GM12878 (cell line): ENCODE measurements around the gene CAMTA2. TPM values are rescaled to one million over a fixed set of nuclear protein-coding genes. Genes with fewer than 3 reads are reported as not detected.

Experiments
- IKZF2 ChIP-seq, 2 experiments: fragments of 450-650 bp; IDR thresholded peaks; 2 replicates each; pipeline ENCODE4 v1.6.1; 2017; ENCODE audit warnings: mild to moderate bottlenecking in 2 of 2, moderate library complexity in 2 of 2
- JUND ChIP-seq: IDR thresholded peaks from 2 replicates; pipeline ENCODE4 v1.6.1; 2012; ENCODE audit warnings: low read depth, mild to moderate bottlenecking, low read length, improper control_type of control experiment, moderate library complexity
- KAT2A ChIP-seq: conservative IDR thresholded peaks from 2 replicates; pipeline ENCODE4 v1.6.1; 2011; ENCODE audit warnings: low read depth, low read length; ENCODE audit not compliant: control insufficient read depth
- NFYA ChIP-seq: IDR thresholded peaks from 2 replicates; pipeline ENCODE4 v1.6.1; 2011; ENCODE audit warnings: low read depth, mild to moderate bottlenecking, low read length, improper control_type of control experiment, borderline replicate concordance
- NR2C2 ChIP-seq: IDR thresholded peaks from 2 replicates; pipeline ENCODE4 v1.6.1; 2011; ENCODE audit warnings: borderline replicate concordance, low read depth; ENCODE audit not compliant: control insufficient read depth, insufficient read length
- NR2F1 ChIP-seq: fragments of 450-650 bp; conservative IDR thresholded peaks from 2 replicates; pipeline ENCODE4 v1.6.1; 2017; ENCODE audit warnings: mild to moderate bottlenecking
- RAD21 ChIP-seq: IDR thresholded peaks from 2 replicates; pipeline ENCODE4 v1.6.1; 2011; ENCODE audit warnings: mild to moderate bottlenecking, low read depth, low read length, moderate library complexity; ENCODE audit not compliant: insufficient read depth
- RAD51 ChIP-seq: fragments of 450-650 bp; IDR thresholded peaks from 2 replicates; pipeline ENCODE4 v1.6.1; 2016; ENCODE audit warnings: moderate library complexity, mild to moderate bottlenecking, inconsistent platforms
- RELA ChIP-seq: fragments of 450-650 bp; IDR thresholded peaks from 2 replicates; pipeline ENCODE4 v1.8.0; 2014; ENCODE audit warnings: borderline replicate concordance; ENCODE audit not compliant: partially characterized antibody
- SRF ChIP-seq, 2 experiments: IDR thresholded peaks; 2 replicates each; pipeline ENCODE4 v1.6.1; 2011; ENCODE audit warnings: low read depth in 2 of 2, low read length in 2 of 2, mild to moderate bottlenecking in 1 of 2, moderate library complexity in 1 of 2
- YBX1 ChIP-seq: fragments of 450-650 bp; IDR thresholded peaks from 2 replicates; pipeline ENCODE4 v1.6.1; 2016; ENCODE audit warnings: antibody characterized with exemption
- ZBED1 ChIP-seq: IDR thresholded peaks from 2 replicates; pipeline ENCODE4 v1.6.1; 2016; ENCODE audit warnings: borderline replicate concordance
- polyA plus RNA-seq, 11 experiments: library from polyadenylated mRNA; depleted of rRNA in 4 of 11; unstranded in 6 of 11; stranded (reverse) in 5 of 11; fragments of >200 nt; fragmentation: Nextera tagmentation in 4 of 11; fragmentation: Illumina TruSeq in 1 of 11; extraction: Ambion mirVana in 4 of 11; extraction: Trizol in 1 of 11; gene quantifications; 1 replicate in 1 of 11; 2 replicates in 10 of 11; pipeline versions ENCODE4 v1.2.1 to v1.2.3, GENCODE V29; 2011 to 2016; ENCODE audit warnings: inconsistent platforms in 2 of 11, missing spikeins in 2 of 11, low read depth in 1 of 11
- total RNA-seq, 4 experiments: library from RNA; depleted of rRNA in 3 of 4; stranded (reverse); fragments of >200 nt in 3 of 4; fragmentation: Illumina TruSeq in 1 of 4; extraction: Trizol in 1 of 4; gene quantifications; 2 replicates each; pipeline versions ENCODE4 v1.2.1 to v1.2.3, GENCODE V29; 2013 to 2021
- TF ChIP-seq, protein P1 (sequence below): fragments of 450-650 bp; IDR thresholded peaks from 2 replicates; pipeline ENCODE4 v1.6.1; 2018; ENCODE audit warnings: mild to moderate bottlenecking, low read depth, moderate library complexity; ENCODE audit not compliant: partially characterized antibody
- TF ChIP-seq, protein P2 (sequence below): fragments of 450-650 bp; IDR thresholded peaks from 2 replicates; pipeline ENCODE4 v1.6.1; 2016; ENCODE audit warnings: mild to moderate bottlenecking, moderate library complexity, borderline replicate concordance
- TF ChIP-seq, protein P3 (sequence below): fragments of 450-650 bp; IDR thresholded peaks from 2 replicates; pipeline ENCODE4 v1.6.1; 2018; ENCODE audit warnings: borderline replicate concordance, mild to moderate bottlenecking; ENCODE audit not compliant: partially characterized antibody
- TF ChIP-seq, protein P4 (sequence below): fragments of 450-650 bp; formaldehyde crosslinking; IDR thresholded peaks from 2 replicates; pipeline ENCODE4 v1.5.0; 2022; ENCODE audit warnings: mild to moderate bottlenecking, missing genetic modification characterization

CAMTA2 gene
- total and polyA plus RNA-seq, 10 of the 15 experiments (the other 5 are each of a cell fraction or from before 2014, with no cell fraction given), result 0.42 to 29.3 (median 11.2) TPM

DNA sequence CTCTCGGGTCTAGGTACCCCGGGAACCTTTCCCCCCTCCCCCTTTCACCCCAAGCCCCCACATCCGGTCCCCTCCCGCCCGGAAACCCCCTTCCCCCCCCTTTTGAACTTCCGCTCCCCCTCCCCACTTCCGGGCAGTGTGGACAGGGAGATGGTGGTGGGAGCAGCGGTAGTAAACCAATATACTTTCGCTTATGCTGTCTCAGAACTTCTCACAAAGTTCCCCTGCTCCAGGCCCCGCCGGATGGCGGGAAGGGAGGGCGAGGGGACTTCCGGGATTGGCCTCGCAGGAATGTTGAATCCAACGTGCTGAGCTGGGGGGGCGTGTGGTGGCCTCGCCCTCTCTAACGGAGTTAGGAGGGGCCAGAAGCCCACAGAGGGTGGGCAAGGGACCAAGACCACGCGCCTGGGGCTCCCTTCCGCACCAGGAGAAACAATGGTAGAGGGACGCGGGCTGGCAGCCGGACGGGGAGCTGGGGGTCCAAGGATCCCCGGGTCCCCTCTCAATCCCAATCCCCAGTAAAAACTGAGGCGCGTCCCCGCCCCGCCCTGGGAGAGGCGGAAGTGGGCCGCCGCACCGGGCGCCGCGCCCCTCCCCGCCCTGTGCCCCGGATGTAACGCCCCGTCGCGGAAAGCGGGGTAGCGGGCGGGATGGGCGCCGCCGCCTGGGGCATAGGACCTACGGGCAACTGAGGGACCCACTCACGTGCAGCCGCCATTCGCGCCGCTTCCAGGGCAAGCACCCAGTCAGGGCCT is 39.9 kb downstream of the CAMTA2 start (continued):
- TF ChIP-seq RELA (peak; percentile 70), ZBED1 (peak; percentile 12; the same call in 1 of the 2 replicates), JUND (no peak), NR2C2 (no peak), NFYA (no peak), RAD51 (no peak), RAD21 (no peak), YBX1 (no peak), IKZF2 (IDR thresholded peaks at IDR 0.05) (peak; percentile 77 to 78), SRF (IDR thresholded peaks at IDR 0.05; ENCODE audit: low read depth in 2 of 2, low read length in 2 of 2) (no peak), KAT2A (no peak), NR2F1 (peak; percentile 45; the same call in 1 of the 2 replicates)
- TF ChIP-seq, protein P1, sequence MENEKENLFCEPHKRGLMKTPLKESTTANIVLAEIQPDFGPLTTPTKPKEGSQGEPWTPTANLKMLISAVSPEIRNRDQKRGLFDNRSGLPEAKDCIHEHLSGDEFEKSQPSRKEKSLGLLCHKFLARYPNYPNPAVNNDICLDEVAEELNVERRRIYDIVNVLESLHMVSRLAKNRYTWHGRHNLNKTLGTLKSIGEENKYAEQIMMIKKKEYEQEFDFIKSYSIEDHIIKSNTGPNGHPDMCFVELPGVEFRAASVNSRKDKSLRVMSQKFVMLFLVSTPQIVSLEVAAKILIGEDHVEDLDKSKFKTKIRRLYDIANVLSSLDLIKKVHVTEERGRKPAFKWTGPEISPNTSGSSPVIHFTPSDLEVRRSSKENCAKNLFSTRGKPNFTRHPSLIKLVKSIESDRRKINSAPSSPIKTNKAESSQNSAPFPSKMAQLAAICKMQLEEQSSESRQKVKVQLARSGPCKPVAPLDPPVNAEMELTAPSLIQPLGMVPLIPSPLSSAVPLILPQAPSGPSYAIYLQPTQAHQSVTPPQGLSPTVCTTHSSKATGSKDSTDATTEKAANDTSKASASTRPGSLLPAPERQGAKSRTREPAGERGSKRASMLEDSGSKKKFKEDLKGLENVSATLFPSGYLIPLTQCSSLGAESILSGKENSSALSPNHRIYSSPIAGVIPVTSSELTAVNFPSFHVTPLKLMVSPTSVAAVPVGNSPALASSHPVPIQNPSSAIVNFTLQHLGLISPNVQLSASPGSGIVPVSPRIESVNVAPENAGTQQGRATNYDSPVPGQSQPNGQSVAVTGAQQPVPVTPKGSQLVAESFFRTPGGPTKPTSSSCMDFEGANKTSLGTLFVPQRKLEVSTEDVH, result peak; percentile 50
- TF ChIP-seq, protein P2, sequence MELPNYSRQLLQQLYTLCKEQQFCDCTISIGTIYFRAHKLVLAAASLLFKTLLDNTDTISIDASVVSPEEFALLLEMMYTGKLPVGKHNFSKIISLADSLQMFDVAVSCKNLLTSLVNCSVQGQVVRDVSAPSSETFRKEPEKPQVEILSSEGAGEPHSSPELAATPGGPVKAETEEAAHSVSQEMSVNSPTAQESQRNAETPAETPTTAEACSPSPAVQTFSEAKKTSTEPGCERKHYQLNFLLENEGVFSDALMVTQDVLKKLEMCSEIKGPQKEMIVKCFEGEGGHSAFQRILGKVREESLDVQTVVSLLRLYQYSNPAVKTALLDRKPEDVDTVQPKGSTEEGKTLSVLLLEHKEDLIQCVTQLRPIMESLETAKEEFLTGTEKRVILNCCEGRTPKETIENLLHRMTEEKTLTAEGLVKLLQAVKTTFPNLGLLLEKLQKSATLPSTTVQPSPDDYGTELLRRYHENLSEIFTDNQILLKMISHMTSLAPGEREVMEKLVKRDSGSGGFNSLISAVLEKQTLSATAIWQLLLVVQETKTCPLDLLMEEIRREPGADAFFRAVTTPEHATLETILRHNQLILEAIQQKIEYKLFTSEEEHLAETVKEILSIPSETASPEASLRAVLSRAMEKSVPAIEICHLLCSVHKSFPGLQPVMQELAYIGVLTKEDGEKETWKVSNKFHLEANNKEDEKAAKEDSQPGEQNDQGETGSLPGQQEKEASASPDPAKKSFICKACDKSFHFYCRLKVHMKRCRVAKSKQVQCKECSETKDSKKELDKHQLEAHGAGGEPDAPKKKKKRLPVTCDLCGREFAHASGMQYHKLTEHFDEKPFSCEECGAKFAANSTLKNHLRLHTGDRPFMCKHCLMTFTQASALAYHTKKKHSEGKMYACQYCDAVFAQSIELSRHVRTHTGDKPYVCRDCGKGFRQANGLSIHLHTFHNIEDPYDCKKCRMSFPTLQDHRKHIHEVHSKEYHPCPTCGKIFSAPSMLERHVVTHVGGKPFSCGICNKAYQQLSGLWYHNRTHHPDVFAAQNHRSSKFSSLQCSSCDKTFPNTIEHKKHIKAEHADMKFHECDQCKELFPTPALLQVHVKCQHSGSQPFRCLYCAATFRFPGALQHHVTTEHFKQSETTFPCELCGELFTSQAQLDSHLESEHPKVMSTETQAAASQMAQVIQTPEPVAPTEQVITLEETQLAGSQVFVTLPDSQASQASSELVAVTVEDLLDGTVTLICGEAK, result peak; percentile 71; the same call in 1 of the 2 replicates
- TF ChIP-seq, protein P3, sequence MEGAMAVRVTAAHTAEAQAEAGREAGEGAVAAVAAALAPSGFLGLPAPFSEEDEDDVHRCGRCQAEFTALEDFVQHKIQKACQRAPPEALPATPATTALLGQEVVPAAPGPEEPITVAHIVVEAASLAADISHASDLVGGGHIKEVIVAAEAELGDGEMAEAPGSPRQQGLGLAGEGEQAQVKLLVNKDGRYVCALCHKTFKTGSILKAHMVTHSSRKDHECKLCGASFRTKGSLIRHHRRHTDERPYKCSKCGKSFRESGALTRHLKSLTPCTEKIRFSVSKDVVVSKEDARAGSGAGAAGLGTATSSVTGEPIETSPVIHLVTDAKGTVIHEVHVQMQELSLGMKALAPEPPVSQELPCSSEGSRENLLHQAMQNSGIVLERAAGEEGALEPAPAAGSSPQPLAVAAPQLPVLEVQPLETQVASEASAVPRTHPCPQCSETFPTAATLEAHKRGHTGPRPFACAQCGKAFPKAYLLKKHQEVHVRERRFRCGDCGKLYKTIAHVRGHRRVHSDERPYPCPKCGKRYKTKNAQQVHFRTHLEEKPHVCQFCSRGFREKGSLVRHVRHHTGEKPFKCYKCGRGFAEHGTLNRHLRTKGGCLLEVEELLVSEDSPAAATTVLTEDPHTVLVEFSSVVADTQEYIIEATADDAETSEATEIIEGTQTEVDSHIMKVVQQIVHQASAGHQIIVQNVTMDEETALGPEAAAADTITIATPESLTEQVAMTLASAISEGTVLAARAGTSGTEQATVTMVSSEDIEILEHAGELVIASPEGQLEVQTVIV, result peak; percentile 32
- TF ChIP-seq, protein P4, sequence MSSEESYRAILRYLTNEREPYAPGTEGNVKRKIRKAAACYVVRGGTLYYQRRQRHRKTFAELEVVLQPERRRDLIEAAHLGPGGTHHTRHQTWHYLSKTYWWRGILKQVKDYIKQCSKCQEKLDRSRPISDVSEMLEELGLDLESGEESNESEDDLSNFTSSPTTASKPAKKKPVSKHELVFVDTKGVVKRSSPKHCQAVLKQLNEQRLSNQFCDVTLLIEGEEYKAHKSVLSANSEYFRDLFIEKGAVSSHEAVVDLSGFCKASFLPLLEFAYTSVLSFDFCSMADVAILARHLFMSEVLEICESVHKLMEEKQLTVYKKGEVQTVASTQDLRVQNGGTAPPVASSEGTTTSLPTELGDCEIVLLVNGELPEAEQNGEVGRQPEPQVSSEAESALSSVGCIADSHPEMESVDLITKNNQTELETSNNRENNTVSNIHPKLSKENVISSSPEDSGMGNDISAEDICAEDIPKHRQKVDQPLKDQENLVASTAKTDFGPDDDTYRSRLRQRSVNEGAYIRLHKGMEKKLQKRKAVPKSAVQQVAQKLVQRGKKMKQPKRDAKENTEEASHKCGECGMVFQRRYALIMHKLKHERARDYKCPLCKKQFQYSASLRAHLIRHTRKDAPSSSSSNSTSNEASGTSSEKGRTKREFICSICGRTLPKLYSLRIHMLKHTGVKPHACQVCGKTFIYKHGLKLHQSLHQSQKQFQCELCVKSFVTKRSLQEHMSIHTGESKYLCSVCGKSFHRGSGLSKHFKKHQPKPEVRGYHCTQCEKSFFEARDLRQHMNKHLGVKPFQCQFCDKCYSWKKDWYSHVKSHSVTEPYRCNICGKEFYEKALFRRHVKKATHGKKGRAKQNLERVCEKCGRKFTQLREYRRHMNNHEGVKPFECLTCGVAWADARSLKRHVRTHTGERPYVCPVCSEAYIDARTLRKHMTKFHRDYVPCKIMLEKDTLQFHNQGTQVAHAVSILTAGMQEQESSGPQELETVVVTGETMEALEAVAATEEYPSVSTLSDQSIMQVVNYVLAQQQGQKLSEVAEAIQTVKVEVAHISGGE (CRISPR knock-in tag), result peak; percentile 52
